Activated CD8-positive, alpha-beta memory T cell treated with anti-CD3 and anti-CD28 coated beads, Interleukin-2, amount 50 U/mL, for 24 hours (primary cell): Measurements from ENCODE around the gene IZUMO1.

Source experiments
- DNase-seq: peaks from one replicate; pipeline ENCODE4 v3.0.0-alpha.2; 2020; ENCODE audit errors: extremely low read depth

Gene IZUMO1

GRCh38 chr19:48757089-48757675, 10.5 kb upstream of the IZUMO1 start:
- DNase-seq, result no peak

- no peak for DNase-seq
Observed at GRCh38 chr19:48756686-48757085, 10.0 kb upstream of the IZUMO1 start.

GRCh38 chr19:48756212-48756611, 9.5 kb upstream of the IZUMO1 start:
- no peak for DNase-seq

DNA sequence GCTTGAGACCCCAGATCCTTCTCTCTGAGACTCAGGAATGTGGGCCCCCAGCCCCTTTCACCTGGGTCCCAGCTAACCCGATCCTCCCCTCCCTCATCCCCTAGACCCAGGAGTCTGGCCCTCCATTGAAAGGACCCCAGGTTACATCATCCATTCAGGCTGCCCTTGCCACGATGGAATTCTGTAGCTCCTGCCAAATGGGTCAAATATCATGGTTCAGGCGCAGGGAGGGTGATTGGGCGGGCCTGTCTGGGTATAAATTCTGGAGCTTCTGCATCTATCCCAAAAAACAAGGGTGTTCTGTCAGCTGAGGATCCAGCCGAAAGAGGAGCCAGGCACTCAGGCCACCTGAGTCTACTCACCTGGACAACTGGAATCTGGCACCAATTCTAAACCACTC, 9.1 kb upstream of the IZUMO1 start:
- DNase-seq, result no peak

DNA sequence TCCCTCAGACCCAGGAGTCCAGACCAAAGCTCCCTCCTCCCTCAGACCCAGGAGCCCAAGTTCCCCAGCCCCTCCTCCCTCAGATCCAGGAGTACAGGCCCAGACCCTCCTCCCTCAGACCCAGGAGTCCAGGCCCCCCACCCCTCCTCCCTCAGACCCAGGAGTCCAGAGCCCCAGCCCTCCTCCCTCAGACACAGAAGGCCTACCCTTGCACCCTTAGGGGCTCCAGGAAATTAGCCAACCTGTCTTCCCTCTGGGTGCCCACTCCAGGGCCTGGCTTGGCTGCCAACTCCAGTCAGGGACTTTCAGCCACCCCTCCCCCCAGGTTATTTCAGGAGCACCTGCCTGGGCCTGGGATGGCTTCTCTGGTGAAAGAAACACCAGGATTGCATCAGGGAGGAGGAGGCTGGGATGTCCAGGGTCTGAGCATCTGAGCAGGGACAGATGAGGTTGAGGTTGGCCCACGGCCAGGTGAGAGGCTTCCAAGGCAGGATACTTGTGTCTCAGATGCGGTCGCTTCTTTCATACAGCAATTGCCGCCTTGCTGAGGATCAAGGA, 8.5 kb upstream of the IZUMO1 start, which contains the start of gene FGF21:
Gene FGF21 (plus strand): TSS at position 441 of the 558 bp plus-strand sequence. CDS start 713 bp downstream, outside the sequence.
- no peak for DNase-seq

- DNase-seq, result no peak
Observed at GRCh38 chr19:48752496-48753365, 6.0 kb upstream of the IZUMO1 start, which contains the start of gene FUT1. Gene FUT1 (minus strand): TSS chr19:48752641. CDS start chr19:48751281, 1,360 bp downstream.

GRCh38 chr19:48751845-48752495, 5.3 kb upstream of the IZUMO1 start:
- no peak for DNase-seq

DNA sequence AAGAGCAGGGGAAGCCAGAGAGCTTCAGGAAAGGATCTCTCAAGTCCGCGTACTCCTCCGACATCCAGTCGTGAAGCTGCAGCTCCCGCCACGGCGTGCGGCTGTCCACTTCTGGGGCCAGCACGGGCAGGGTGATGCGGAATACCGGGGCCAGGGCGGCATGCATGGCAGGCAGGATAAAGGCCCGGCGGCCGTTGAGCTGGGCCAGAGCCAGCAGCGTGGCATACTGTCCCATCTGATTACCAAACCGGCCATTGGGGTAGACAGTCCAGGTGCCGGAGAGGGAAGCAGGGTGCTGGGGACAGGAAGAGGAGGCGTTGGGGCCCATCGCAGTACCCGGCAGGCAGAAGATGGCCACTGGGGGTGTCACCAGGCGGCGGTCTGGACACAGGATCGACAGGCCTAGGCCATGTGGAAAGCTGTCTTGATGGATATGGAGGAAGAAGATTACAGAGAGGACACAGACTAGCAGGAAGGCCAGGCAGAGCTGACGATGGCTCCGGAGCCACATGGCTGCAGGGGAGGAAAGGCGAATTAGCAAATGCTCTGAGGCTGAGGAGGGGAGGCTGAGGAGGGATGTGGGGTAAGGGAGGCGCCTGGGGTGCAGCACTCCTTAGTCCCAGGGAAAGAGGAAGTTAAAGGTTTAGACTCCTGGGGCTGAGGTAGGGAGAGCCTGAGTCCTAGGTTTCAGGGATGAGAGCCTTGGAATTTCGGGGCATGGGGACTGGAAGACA, 4.2 kb upstream of the IZUMO1 start:
- no peak for DNase-seq

DNA sequence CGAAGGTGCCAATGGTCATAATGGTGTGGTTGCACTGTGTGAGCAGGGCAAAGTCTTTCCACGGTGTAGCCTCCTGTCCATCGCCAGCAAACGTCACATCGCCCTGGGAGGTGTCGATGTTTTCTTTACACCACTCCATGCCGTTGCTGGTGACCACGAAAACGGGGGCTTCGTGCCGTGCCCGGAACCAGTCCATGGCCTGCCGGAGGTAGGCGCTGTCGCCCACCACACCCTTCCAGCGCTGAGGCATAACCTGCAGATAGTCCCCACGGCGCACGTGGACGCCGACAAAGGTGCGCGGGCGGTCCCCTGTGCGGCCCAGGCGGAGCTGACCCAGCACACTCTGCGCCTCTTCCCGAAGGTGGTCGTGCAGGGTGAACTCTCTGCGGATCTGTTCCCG, 3.6 kb upstream of the IZUMO1 start:
- no peak for DNase-seq

GRCh38 chr19:48749571-48750198, 3.0 kb upstream of the IZUMO1 start:
- DNase-seq, result no peak

- no peak for DNase-seq
Observed at GRCh38 chr19:48746110-48746509, 599 bp downstream of the IZUMO1 start.

DNA sequence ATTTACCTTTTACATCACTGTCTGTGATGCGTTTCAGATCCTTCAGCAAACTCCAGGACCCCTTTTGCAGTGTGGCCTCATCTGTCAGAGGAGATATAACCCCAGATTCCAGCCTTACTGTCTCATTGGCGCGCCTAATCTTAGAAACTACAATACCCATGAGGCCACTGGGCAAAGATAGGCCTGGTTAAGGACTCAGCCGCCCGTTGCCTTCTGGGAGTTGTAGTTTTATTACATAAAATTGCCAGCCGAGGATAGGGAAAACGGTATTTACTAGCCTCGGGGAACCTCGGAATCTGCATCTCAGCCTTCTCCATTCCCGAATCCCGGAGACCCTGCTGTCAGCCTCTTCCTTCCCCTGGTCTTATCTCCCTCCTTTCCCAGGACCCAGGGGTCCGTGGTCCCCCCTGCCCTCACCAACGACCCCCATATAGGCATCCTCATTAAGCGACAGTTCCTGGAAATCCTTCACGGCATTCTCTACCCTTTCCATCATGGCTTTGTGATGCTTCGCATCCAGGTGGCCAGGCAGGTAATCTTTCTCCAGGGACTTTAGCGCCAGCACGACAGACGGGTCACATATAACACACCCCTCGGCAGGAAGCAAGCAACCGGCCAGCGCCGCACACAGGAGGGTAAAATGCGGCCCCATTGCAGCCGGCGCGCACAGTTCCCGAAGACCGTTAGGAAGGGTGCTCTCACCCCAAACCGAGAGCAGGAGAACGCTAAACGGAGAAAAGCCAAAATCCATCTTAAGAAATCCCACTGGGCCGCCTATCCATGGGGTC, 1.3 kb downstream of the IZUMO1 start:
- DNase-seq, result no peak

GRCh38 chr19:48742096-48742495, 4.6 kb downstream of the IZUMO1 start:
- DNase-seq, result no peak

GRCh38 chr19:48741129-48741999, 5.3 kb downstream of the IZUMO1 start:
- no peak for DNase-seq

DNA sequence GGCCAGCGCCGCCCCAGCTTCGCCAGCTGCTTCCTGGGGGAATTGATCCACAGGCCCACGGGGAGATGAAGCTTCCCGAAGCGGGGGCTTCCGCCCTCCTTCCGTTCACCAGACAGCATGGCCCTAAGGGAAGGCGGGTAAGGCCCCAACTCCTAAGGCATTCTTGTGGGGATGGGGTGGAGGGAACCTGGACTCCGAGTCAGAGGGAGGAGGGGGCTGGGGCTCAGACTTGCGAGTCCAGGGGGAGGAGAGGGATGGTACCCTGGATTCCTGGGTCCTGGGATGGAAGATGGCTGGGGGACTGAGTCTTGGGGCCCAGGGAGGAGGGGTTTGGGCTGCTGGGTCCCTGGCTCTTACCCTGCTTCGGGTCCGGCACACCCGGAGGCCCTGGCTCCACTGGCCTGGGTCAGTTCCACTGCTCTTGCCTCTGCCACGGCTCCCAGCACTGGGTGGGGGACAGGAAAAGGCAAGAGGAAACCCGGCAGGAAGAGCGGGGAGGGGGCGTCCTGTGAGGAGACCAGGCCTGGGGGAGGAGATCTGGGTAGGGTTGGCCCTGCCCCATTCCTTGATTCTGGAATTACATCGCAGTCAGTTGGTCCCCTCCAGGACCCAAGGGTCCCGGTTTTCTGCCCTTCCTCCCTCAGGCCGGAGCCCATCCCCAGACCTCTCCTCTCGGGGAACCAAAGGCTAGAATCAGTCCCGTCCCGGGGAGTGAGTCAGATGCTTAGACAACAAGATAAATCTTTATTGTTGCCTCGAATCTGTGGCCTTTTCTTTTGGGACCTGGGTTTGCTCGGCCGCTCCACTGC, 6.3 kb downstream of the IZUMO1 start, which contains the start of gene RASIP1:
Gene RASIP1 (minus strand): TSS at position 447 of the 809 bp plus-strand sequence. CDS start 328 bp downstream, at position 119.
- no peak for DNase-seq

DNA sequence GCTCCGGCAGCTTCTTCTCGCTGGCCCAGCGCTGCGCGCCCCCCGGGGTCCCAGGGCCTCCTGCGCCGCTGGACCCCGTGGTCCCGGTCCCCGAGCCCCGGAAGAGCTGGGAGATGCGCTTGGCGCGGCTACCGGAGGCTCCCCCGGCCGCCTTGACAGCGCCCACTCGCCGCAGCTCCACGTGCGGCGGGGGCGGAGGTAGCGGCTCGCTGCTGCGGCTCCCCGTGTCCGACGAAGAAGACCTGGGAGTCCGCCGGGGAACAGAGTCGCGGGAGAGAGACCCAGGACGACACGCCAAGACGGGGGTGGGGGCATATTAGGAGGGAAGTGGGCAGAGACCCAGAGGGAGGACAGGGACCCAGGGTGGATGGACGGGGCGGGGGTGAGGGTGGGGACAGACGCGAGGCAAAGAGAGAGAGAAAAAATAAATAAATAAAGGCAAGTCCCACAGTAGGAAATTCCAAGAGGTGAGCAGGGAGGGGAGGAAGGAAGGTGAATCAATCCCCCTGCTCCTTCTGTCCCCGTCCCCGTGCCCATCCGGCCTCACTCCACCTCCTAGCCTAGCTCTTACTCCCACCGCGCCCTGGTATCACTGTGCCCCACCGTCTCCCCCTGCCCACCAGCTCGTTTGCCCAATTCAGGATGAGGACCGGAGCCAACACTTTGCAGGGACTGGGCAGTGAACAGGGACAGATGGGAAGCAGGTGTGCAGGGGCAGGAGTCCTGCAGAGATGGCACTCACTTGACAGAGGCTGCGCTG, 7.1 kb downstream of the IZUMO1 start:
- DNase-seq, result no peak

DNA sequence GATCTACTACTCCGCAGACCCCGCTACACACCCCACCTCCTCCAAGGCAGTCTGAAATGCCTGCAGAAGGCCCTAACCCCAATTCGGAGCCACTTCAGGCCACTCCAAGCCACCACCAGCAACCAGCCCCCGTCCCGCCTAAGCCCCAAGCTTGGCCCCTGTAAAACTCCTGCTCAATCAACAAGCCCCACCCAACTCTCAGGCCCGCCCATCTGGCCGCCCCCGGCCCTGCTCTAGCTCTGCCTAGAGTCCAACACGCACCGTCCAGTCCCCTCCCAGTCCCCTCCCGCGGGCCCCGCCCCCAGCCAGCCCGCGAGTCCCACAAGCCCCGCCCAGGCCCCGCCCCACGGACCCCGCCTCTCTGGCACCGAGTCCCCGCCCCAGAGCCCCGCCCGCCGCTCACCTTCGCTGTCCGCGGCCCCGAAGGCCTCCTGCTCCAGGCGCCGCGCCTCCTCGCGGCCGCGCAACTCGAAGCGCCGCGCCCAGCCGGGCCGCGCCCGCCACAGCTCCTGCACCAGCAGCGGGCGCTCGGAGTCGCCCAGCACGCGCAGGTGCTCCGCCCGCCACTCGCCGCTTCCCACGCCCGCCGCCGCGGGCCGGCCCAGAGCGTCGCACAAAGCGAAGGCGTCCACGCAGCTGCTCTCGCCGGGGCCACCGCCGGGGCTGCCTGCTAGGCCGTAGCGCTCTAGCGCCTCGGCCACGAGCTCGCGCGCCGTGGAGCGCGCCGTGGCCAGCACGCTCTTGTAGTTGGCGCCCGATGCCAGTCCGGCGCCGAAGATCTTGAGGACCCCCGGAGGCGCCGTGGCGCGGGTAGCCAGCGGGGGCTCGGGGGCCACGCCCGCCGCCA, 7.9 kb downstream of the IZUMO1 start:
- DNase-seq, result peak; percentile 68
